Activated naive CD4-positive, alpha-beta T cell treated with anti-CD3 and anti-CD28 coated beads, Interleukin-2, amount 50 U/mL, for 72 hours (primary cell): ENCODE results near the gene PTPRG. TPM values are rescaled to one million over a fixed set of nuclear protein-coding genes. Genes with fewer than 3 reads are reported as not detected.

Experiments
- ATAC-seq, 2 donors: fragments of 150-1000 bp; cut with Tn5 transposase; 2 replicates each; pipeline ENCODE4 v1.10.0; 2021; ENCODE audit warnings: mild to moderate bottlenecking in 2 of 2, moderate library complexity in 2 of 2
- DNase-seq, 2 donors: peaks; one replicate each; pipeline ENCODE4 v3.0.0; 2021 to 2022; ENCODE audit warnings: low spot score in 2 of 2
- H3K27ac Mint-ChIP-seq, 2 donors: one replicate each; pipeline ENCODE4 v1.8.0; 2022; ENCODE audit warnings: mild to moderate bottlenecking in 2 of 2, mixed read lengths in 2 of 2
- H3K36me3 Mint-ChIP-seq, 2 donors: one replicate each; pipeline ENCODE4 v1.8.0; 2022; ENCODE audit warnings: mixed read lengths in 2 of 2
- H3K9me3 Mint-ChIP-seq, 2 donors: one replicate each; pipeline ENCODE4 v1.8.0; 2022; ENCODE audit warnings: mixed read lengths in 2 of 2
- total RNA-seq, 2 donors: library from RNA; stranded (reverse); gene quantifications; one replicate each; pipeline ENCODE4 v1.2.3, GENCODE V29; 2022

Gene PTPRG
- total RNA-seq, 2 donors from 2014 or later, result 0.11 to 0.45 TPM

DNA sequence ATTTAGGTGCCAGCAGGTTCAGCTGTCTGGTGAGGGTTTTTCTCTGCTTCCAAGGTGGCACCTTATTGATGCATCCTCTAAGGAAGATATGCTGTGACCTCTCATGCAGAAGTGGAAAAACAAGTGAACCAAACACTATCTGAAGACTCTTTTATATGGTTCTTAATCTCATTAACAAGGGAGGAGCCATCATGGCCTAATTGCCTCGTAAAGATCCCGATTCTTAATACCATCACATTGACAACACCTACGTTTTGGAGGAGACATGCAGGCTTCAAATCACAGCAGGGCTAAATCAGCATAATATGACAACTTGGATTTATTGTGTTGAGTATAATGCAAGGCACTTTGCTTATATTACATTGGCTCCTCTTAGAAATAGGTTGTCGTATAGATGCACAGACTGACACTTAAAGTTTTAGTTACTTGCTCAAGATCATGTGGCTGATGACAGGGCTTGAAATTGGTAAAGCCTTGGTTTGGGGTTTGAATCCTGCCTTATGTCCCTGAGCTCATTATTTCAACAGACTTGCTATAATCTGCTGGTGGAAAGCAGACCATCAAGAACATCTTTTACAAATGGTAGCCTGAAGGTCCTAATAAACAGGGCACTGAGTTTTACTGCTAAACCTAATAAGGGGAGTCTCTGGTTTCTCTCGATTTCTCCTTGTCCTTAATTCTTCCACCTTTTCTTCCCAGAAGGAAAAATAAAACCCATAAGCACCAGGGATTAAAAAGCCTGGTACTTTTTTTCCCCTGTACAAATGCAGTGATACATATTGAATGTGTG, 88.2 kb downstream of the PTPRG start:
- DNase-seq, result no peak
- ATAC-seq, result no peak
- peaks cover 0 to 3% of the 10 kb centered on the region in 2 donors for H3K9me3 Mint-ChIP-seq
- no peak overlapping the region for H3K27ac Mint-ChIP-seq
- H3K36me3 Mint-ChIP-seq, result no peaks in the 10 kb centered on the region

- no peak for DNase-seq
- ATAC-seq, result no peak
- Mint-ChIP-seq H3K9me3 (peaks cover 0 to 3% of the 10 kb centered on the region in 2 donors), H3K36me3 (no peaks in the 10 kb centered on the region), H3K27ac (no peak overlapping the region)
These were observed 88.9 kb downstream of the PTPRG start for GRCh38 chr3:61650276-61650675.

DNA sequence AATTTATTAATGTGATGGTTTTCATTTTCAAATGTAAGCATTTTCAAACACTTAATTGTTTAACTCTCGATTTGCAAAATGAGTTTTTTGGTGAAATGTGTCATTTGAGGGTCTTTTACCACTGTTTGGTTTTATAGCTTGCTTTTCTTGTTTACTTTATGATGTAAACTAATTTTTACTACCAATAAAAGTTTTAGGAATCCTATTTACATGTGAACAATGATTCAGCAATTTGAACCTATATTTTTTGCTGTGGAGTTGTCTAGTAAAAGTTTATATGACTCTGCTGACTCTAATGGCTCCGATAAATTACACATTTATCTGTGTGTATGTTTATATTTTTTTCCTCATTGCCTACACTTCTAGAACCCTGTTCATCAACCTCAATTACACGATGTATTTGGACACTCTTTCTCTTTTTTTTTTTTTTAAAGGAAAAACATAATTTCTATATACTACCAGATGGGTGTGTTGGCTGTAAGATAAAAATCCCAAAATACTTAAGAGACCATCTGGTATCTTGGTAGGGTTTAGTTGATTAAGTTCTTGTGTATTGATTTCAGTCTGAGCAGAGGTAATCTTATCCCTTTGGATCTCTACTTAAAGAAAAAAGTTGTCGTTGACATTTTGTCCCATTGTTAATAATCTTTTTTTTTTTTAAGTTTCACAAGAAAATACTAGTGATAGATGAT, 89.5 kb downstream of the PTPRG start:
- peaks cover 0 to 3% of the 10 kb centered on the region in 2 donors for H3K9me3 Mint-ChIP-seq
- H3K36me3 Mint-ChIP-seq, result no peaks in the 10 kb centered on the region
- DNase-seq (no peak), ATAC-seq (no peak)
- no peak overlapping the region for H3K27ac Mint-ChIP-seq

- H3K9me3 Mint-ChIP-seq, result peaks cover 0 to 5% of the 10 kb centered on the region in 2 donors
- no peak overlapping the region for H3K27ac Mint-ChIP-seq
- DNase-seq (no peak), ATAC-seq (no peak)
- H3K36me3 Mint-ChIP-seq, result no peaks in the 10 kb centered on the region
These were observed 96.3 kb downstream of the PTPRG start for GRCh38 chr3:61657689-61658088.

DNA sequence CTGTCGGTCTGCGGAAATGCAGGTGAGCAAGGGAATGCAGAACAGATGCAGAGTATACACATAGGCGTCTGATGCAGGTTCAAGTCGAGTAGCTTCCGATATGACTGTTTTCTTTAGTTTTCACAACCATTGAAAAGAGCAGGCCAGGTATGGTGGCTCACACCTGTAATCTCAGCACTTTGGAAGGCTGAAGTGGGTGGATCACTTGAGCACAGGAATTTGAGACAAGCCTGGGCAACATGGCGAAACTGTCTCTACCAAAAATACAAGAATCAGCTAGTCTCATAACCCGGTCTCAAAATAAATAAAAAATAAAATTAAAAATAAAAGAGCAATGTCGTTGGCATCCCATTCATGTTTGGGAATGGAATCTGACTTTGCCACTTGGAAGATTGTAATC, 101.5 kb downstream of the PTPRG start:
- DNase-seq (no peak), ATAC-seq (no peak)
- Mint-ChIP-seq H3K36me3 (no peaks in the 10 kb centered on the region), H3K27ac (no peak overlapping the region), H3K9me3 (peaks cover 0 to 5% of the 10 kb centered on the region in 2 donors)

DNA sequence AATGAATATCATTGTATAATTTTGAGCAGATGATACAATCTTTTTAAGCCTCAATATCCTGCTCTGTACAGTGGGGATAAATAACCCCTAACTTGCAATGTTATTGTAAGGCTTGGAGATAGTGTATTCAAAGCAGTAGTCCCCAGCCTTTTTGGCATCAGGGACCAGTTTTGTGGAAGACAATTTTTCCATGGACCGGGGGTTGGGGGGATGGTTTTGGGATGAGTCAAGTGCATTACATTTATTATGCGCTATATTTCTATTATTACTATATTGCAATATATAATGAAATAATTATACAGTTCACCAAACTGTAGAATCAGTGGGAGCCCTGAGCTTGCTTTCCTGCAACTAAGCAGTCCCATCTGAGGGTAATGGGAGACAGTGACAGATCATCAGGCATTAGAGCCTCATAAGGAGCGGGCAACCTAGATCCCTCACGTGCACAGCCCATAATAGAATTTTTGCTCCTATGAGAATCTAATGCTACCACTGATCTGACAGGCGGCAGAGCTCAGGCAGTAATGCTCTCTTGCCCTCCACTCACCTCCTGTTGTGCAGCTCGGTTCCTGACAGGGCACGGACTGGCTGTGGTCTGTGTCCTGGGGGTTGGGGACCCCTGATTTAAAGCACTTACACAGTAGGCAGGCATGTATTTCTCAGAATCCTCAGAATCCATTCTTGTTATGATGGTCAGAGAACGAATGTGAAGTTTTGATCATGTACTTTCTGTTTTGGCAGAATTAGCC, 102.2 kb downstream of the PTPRG start:
- ATAC-seq (no peak), DNase-seq (no peak)
- Mint-ChIP-seq H3K36me3 (no peaks in the 10 kb centered on the region), H3K9me3 (peaks cover 0 to 5% of the 10 kb centered on the region in 2 donors), H3K27ac (no peak overlapping the region)

- no peak overlapping the region for H3K27ac Mint-ChIP-seq
- no peaks in the 10 kb centered on the region for H3K36me3 Mint-ChIP-seq
- peaks cover 0 to 5% of the 10 kb centered on the region in 2 donors for H3K9me3 Mint-ChIP-seq
- ATAC-seq (no peak), DNase-seq (no peak)
These were observed 102.7 kb downstream of the PTPRG start for GRCh38 chr3:61664105-61664482.

- no peak for ATAC-seq
- no peaks in the 10 kb centered on the region for H3K36me3 Mint-ChIP-seq
- H3K9me3 Mint-ChIP-seq, result peaks cover 0 to 5% of the 10 kb centered on the region in 2 donors
- DNase-seq, result no peak
- no peak overlapping the region for H3K27ac Mint-ChIP-seq
These were observed 103.8 kb downstream of the PTPRG start for GRCh38 chr3:61665121-61665520.

- Mint-ChIP-seq H3K36me3 (no peaks in the 10 kb centered on the region), H3K9me3 (peaks cover 0 to 5% of the 10 kb centered on the region in 2 donors), H3K27ac (no peak overlapping the region)
- ATAC-seq, result no peak
- DNase-seq, result no peak
These were observed 104.6 kb downstream of the PTPRG start for GRCh38 chr3:61665987-61666386.

- Mint-ChIP-seq H3K36me3 (no peaks in the 10 kb centered on the region), H3K27ac (no peak overlapping the region), H3K9me3 (peaks cover 0 to 5% of the 10 kb centered on the region in 2 donors)
- ATAC-seq, result no peak
- DNase-seq, result no peak
These were observed 105.4 kb downstream of the PTPRG start for GRCh38 chr3:61666615-61667330.

- ATAC-seq (no peak), DNase-seq (no peak)
- Mint-ChIP-seq H3K9me3 (peaks cover 0 to 3% of the 10 kb centered on the region in 2 donors), H3K36me3 (no peaks in the 10 kb centered on the region), H3K27ac (no peak overlapping the region)
These were observed 106.0 kb downstream of the PTPRG start for GRCh38 chr3:61667383-61667782.

DNA sequence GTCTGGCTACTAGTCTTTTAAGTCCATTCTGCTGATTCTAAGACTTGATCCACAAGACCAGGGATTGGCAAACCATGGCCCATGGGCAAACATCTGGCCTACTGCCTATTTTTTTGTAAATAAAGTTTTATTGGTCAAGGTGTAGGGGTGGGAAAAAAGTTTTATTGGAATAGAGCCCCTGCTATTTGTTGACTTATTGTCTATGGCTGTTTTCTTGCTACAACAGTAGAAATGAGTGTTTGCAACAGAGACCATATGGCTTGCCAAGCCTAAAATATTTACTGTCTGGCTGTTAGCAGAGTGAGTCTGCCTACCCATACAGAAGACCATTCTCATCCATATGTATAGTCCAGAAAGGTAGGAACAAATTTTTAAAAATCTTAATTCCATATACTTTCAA, 106.4 kb downstream of the PTPRG start:
- DNase-seq, result no peak
- ATAC-seq, result no peak
- Mint-ChIP-seq H3K27ac (no peak overlapping the region), H3K36me3 (no peaks in the 10 kb centered on the region), H3K9me3 (no peaks in the 10 kb centered on the region)

GRCh38 chr3:61668317-61668864, 107.0 kb downstream of the PTPRG start:
- Mint-ChIP-seq H3K36me3 (no peaks in the 10 kb centered on the region), H3K9me3 (no peaks in the 10 kb centered on the region), H3K27ac (no peak overlapping the region)
- DNase-seq, result no peak
- no peak for ATAC-seq

DNA sequence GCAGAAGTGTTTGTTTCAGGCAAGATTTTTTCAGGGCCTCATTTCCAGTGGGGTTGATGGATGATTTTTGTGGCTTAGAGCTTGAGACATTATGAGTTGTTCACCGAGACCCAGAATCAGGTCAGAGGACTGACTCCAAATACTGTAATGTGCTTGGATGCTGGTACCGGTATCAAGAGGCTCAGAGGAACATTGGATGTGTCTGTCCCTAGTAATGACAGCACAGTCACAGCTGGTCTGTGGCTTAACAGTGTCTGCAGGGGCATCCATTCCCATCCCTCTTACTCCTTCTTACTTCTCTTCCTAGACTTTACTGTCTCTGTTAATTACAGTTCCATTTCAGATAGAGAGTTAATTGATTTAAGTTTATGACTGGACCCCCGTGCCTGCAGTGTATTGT, 107.8 kb downstream of the PTPRG start:
- H3K27ac Mint-ChIP-seq, result no peak overlapping the region

GRCh38 chr3:61669668-61670299, 108.4 kb downstream of the PTPRG start:
- ATAC-seq, result peak in 1 of 2 donors; percentile 34
- H3K27ac Mint-ChIP-seq, result no peak overlapping the region
- H3K36me3 Mint-ChIP-seq, result no peaks in the 10 kb centered on the region
- no peaks in the 10 kb centered on the region for H3K9me3 Mint-ChIP-seq
- no peak for DNase-seq

More for the DNA sequence above, 107.8 kb downstream of the PTPRG start:
- H3K9me3 Mint-ChIP-seq, result no peaks in the 10 kb centered on the region
- no peaks in the 10 kb centered on the region for H3K36me3 Mint-ChIP-seq
- DNase-seq (no peak), ATAC-seq (no peak)

DNA sequence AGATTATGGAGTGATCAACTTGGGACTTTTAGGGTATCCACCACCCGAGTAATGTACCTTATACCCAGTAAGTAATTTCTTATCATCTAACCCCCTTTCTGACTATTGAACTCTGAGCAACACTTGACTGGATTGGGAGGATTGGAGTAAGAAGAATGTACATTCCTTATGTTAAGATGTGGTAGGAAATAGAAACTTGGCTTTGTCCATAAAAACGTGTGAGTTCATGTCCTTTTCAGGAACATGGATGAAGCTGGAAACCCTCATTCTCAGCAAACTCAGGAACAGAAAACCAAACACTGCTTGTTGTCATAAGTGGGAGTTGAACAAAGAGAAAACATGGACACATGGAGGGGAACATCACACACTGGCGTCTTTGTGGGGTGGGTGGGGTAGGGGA, 112.3 kb downstream of the PTPRG start:
- no peaks in the 10 kb centered on the region for H3K36me3 Mint-ChIP-seq
- DNase-seq (no peak), ATAC-seq (no peak)
- peaks cover 3 to 4% of the 10 kb centered on the region in 2 donors for H3K9me3 Mint-ChIP-seq
- H3K27ac Mint-ChIP-seq, result no peak overlapping the region
